Measurements from ENCODE around the gene CHCHD4. TPM values are rescaled to one million over a fixed set of nuclear protein-coding genes. Genes with fewer than 3 reads are reported as not detected.

The CHCHD4 gene
- total and polyA plus RNA-seq, 2 of the 13 experiments (the other 11 are each of a cell fraction or from before 2014, with no cell fraction given), result 15.8 to 24.1 TPM

GRCh38 chr3:14134291-14134690 is 9.6 kb upstream of the CHCHD4 start (continued):
- TF ChIP-seq IKZF4 (CRISPR knock-in tag; IDR thresholded peaks at IDR 0.05; ENCODE audit: borderline replicate concordance, low read depth, not compliant biosample characterization), result no peak
- TF ChIP-seq ZMAT3 (CRISPR knock-in tag; conservative IDR thresholded peaks at IDR 0.05), result no peak
- no peak for TF ChIP-seq TFE3 (CRISPR knock-in tag; IDR thresholded peaks at IDR 0.05)
- no peak for TF ChIP-seq ZBTB38 (CRISPR knock-in tag; IDR thresholded peaks at IDR 0.05)
- TF ChIP-seq FUBP1 (CRISPR knock-in tag; IDR thresholded peaks at IDR 0.05; ENCODE audit: borderline replicate concordance), result no peak
- TF ChIP-seq JUND (CRISPR knock-in tag; IDR thresholded peaks at IDR 0.05), result no peak

GRCh38 chr3:14133876-14134275 is 9.2 kb upstream of the CHCHD4 start:
- ATAC-seq (no peak), DNase-seq (ENCODE audit: low spot score) (no peak), FAIRE-seq (no peak)
- intact Hi-C loops (cut with micrococcal nuclease; ENCODE audit: unreplicated experiment) (no loop called here), in situ Hi-C loops (cut with HindIII; ENCODE audit: extremely low pct_ligation_motif_present, low pct_unique_long_range_greater_than_20kb) (no loop called here)
- H3K4me3 ChIP-seq (replicated peaks in 1 of 3; ENCODE audit: insufficient read depth in 1 of 3, low read depth in 2 of 3, low read length in 3 of 3), result no peak overlapping the region
- WGBS (ENCODE audit: low lambda C conversion rate), result no CpG with 5 or more reads among the region's 5 CpGs
- H3K36me3 ChIP-seq (replicated peaks in 1 of 2; ENCODE audit: control insufficient read depth in 1 of 2, insufficient read depth in 2 of 2, low read length in 2 of 2), result peaks cover 39 to 73% of the 10 kb centered on the region in 2 experiments
- no peak overlapping the region for H2AFZ ChIP-seq (ENCODE audit: low read length)
- H3K79me2 ChIP-seq (ENCODE audit: insufficient read depth, low read length), result no peaks in the 10 kb centered on the region
- no peak overlapping the region for H3K4me2 ChIP-seq (ENCODE audit: low read depth, low read length)
- no peaks in the 10 kb centered on the region for H3K9me3 ChIP-seq (ENCODE audit: low read length)
- H3K27me3 ChIP-seq (ENCODE audit: control insufficient read depth in 1 of 2, insufficient read depth in 2 of 2, low read length in 2 of 2), result no peaks in the 10 kb centered on the region
- H4K20me1 ChIP-seq (ENCODE audit: insufficient read depth, low read length), result no peaks in the 10 kb centered on the region
- no peak overlapping the region for H3K9ac ChIP-seq (ENCODE audit: insufficient read depth, low read depth, low read length)
- BruUV-seq (replicated peaks), result no TSS peak
- CTCF ChIA-PET (ENCODE audit: low intra/inter-chr PET ratio, low total read pairs), result no interaction called here
- no peak overlapping the region for H3K27ac ChIP-seq (ENCODE audit: extremely low read length, insufficient read depth, low read length)
- H3K4me1 ChIP-seq (ENCODE audit: insufficient read depth, low read length), result peaks cover 15% of the 10 kb centered on the region
- POLR2A ChIA-PET, result interaction anchor here (0.8 to 3.5 kb wide), 4 partner anchors 9 to 45 kb away, joined by 3 to 21 read pairs (median 6); partner anchors contain the start of genes CHCHD4, LSM3, TMEM43 and XPC
- TF ChIP-seq ZNF577 (CRISPR knock-in tag; IDR thresholded peaks at IDR 0.05; ENCODE audit: borderline replicate concordance, low read depth) (no peak), RXRA (CRISPR knock-in tag; IDR thresholded peaks at IDR 0.05) (no peak), E2F5 (CRISPR knock-in tag; conservative IDR thresholded peaks at IDR 0.05) (no peak), FOXP4 (CRISPR knock-in tag; IDR thresholded peaks at IDR 0.05) (no peak), ZNF562 (CRISPR knock-in tag; IDR thresholded peaks at IDR 0.05; ENCODE audit: borderline replicate concordance) (no peak), ZNF512 (CRISPR knock-in tag; IDR thresholded peaks at IDR 0.05) (no peak), FOXM1 (CRISPR knock-in tag; IDR thresholded peaks at IDR 0.05) (no peak), ZNF775 (CRISPR knock-in tag; IDR thresholded peaks at IDR 0.05; ENCODE audit: borderline replicate concordance) (no peak), BCL6 (CRISPR knock-in tag; IDR thresholded peaks at IDR 0.05) (no peak), CHCHD3 (CRISPR knock-in tag; IDR thresholded peaks at IDR 0.05) (no peak)
